Lung (tissue), 12 donors: ENCODE measurements around the gene CNTN5. TPM values are rescaled to one million over a fixed set of nuclear protein-coding genes. Genes with fewer than 3 reads are reported as not detected.
A peak's percentile ranks its signal among the peaks of the same experiment; 100 is the strongest.

ENCODE experiments used
- ATAC-seq: fragments of 200-7000 bp; cut with Tn5 transposase; one replicate; pipeline ENCODE4 v1.9.1; 2020; ENCODE audit warnings: moderate number of reproducible peaks; ENCODE audit not compliant: insufficient read depth, low FRiP score
- DNase-seq, 3 donors: peaks; one replicate each; pipeline ENCODE4 v3.0.0-alpha.2; 2013 to 2017
- H3K27ac ChIP-seq, 2 donors: one replicate each; pipeline ENCODE4 v1.5.1; 2013; ENCODE audit warnings: mild to moderate bottlenecking in 2 of 2, moderate library complexity in 2 of 2, control low read depth in 1 of 2, inconsistent platforms in 1 of 2, low read depth in 1 of 2, low read length in 1 of 2
- H3K27me3 ChIP-seq, 3 donors: one replicate each; pipeline ENCODE4 v1.5.1; 2013; ENCODE audit warnings: low read length in 2 of 3; ENCODE audit not compliant: control insufficient read depth in 3 of 3, insufficient read depth in 3 of 3
- H3K36me3 ChIP-seq, 4 donors: one replicate each; pipeline ENCODE4 v1.5.1; 2013; ENCODE audit warnings: low read length in 4 of 4, mild to moderate bottlenecking in 1 of 4, moderate library complexity in 1 of 4; ENCODE audit not compliant: control insufficient read depth in 4 of 4, insufficient read depth in 4 of 4
- H3K4me1 ChIP-seq, 5 donors: one replicate each; pipeline ENCODE4 v1.5.1; 2013; ENCODE audit warnings: low read length in 5 of 5, mild to moderate bottlenecking in 2 of 5, moderate library complexity in 1 of 5; ENCODE audit not compliant: control insufficient read depth in 5 of 5, insufficient read depth in 5 of 5
- H3K4me3 ChIP-seq: one replicate; pipeline ENCODE4 v1.5.1; 2013; ENCODE audit warnings: mild to moderate bottlenecking, control low read depth, moderate library complexity
- H3K9ac ChIP-seq, 2 donors: one replicate each; pipeline ENCODE4 v1.5.1; 2013; ENCODE audit warnings: low read length in 2 of 2, control low read depth in 1 of 2; ENCODE audit not compliant: insufficient read depth in 1 of 2
- H3K9me3 ChIP-seq, 4 donors: one replicate each; pipeline ENCODE4 v1.5.1; 2013; ENCODE audit warnings: low read length in 3 of 4, mild to moderate bottlenecking in 1 of 4, moderate library complexity in 1 of 4; ENCODE audit not compliant: control insufficient read depth in 4 of 4, insufficient read depth in 3 of 4
- WGBS, 2 donors: extraction: QIAGEN DNeasy Blood & Tissue Kit; methylation state at CpG; one replicate each; pipeline ENCODE4 v1.1.7; 2013; 5-methylcytosine and 5-hydroxymethylcytosine counted together
- polyA plus RNA-seq, 2 donors: library from polyadenylated mRNA; stranded (reverse); fragments of 200-250 nt; gene quantifications; one replicate each; pipeline ENCODE4 v1.2.1, GENCODE V29; 2013
- total RNA-seq, 2 donors: library from RNA; depleted of rRNA in 1 of 2; stranded (reverse); fragments of >200 nt in 1 of 2; gene quantifications; one replicate each; pipeline ENCODE4 v1.2.1, GENCODE V29; 2014 to 2021
- TF ChIP-seq, protein P1 (sequence below): IDR thresholded peaks from 2 replicates; pipeline ENCODE4 v1.5.1; 2012; ENCODE audit warnings: mild to moderate bottlenecking; ENCODE audit errors: control extremely low read depth, extremely low read depth
- donor health status: control.
- donor health status: control.
- donor health status: Bipolar disorder and iron deficiency.
- donor health status: healthy.
- donor health status: DM: yes; HTN: yes; CAD: no.

CNTN5 gene
- total and polyA plus RNA-seq, 4 donors, result 0.10 to 0.80 (median 0.44) TPM

DNA sequence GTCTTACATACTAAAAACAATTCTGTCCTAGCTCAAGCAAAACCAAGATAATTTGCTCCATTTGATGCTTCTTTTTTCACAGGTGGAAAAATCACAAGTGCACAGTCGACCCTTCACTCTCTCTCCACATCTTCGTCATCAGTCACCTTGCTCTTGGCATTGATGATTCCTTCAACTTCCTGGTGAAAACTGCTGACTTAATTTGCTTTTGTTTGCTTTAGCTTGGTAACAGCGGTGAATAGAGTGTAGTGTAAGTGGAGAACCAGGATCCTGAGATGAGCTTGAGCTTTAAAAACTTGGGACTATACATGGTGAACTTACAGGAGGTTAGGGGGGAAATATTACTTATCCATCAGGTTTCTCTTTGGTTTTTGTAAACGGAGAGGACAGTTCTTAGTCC, 1335.3 kb downstream of the CNTN5 start:
- Histone ChIP-seq H3K9ac (no peak overlapping the region), H3K27me3 (no peaks in the 10 kb centered on the region), H3K4me1 (no peaks in the 10 kb centered on the region), H3K36me3 (no peaks in the 10 kb centered on the region), H3K27ac (no peak overlapping the region), H3K4me3 (no peak overlapping the region), H3K9me3 (no peaks in the 10 kb centered on the region)
- TF ChIP-seq, protein P1, sequence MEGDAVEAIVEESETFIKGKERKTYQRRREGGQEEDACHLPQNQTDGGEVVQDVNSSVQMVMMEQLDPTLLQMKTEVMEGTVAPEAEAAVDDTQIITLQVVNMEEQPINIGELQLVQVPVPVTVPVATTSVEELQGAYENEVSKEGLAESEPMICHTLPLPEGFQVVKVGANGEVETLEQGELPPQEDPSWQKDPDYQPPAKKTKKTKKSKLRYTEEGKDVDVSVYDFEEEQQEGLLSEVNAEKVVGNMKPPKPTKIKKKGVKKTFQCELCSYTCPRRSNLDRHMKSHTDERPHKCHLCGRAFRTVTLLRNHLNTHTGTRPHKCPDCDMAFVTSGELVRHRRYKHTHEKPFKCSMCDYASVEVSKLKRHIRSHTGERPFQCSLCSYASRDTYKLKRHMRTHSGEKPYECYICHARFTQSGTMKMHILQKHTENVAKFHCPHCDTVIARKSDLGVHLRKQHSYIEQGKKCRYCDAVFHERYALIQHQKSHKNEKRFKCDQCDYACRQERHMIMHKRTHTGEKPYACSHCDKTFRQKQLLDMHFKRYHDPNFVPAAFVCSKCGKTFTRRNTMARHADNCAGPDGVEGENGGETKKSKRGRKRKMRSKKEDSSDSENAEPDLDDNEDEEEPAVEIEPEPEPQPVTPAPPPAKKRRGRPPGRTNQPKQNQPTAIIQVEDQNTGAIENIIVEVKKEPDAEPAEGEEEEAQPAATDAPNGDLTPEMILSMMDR, result no peak
- 57 to 73% methylated on average over 4 of the region's 4 CpGs for WGBS, 2 donors
- ATAC-seq (peak; percentile 19), DNase-seq (no peak)

DNA sequence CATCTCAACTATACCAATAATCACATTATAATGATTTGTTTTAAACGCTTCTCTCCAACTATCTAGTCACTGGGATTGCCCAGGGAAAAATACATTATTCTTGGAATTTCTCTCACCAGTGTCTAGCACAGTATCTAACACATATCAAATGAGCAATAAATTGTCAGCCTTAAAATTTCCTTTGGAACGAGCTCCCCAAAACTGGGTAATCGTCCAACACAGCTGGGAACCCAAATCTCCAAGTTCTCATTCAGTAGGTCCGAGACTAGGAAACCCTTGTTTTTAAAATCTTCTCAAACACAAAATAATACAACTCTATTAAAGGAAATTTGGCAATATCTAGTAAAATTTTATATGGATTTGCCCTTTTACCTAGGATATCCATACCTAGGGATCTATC, 1338.5 kb downstream of the CNTN5 start:
- DNase-seq, result no peak
- no peak for ATAC-seq
- Histone ChIP-seq H3K4me1 (no peaks in the 10 kb centered on the region), H3K4me3 (no peak overlapping the region), H3K9me3 (no peaks in the 10 kb centered on the region), H3K9ac (no peak overlapping the region), H3K27ac (no peak overlapping the region), H3K36me3 (no peaks in the 10 kb centered on the region), H3K27me3 (no peaks in the 10 kb centered on the region)
- 78 to 82% methylated on average over 4 of the region's 4 CpGs for WGBS, 2 donors
- TF ChIP-seq, protein P1, result no peak

DNA sequence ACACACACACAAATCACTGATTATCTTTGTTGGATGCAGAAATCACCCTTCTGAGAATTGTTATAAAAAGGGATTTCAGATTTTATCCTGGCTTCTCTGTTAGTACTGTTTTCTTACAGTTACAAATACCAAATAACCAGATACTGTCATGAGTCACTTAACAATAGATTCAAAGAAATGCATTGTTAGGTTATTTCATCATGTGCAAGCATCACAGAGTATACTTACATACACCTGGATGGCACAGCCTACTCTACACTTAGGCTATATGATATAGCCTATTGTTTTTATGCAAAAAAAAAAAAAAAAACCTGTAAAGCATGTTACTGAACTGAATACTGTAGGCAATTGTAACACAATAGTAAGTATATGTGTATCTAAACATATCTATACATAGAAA, 1347.1 kb downstream of the CNTN5 start:
- ATAC-seq, result no peak
- Histone ChIP-seq H3K27me3 (no peaks in the 10 kb centered on the region), H3K9me3 (peaks cover 0 to 7% (median 3%) of the 10 kb centered on the region in 4 donors), H3K27ac (no peak overlapping the region), H3K36me3 (no peaks in the 10 kb centered on the region), H3K4me1 (no peaks in the 10 kb centered on the region), H3K4me3 (no peak overlapping the region), H3K9ac (no peak overlapping the region)
- TF ChIP-seq, protein P1, result no peak
- DNase-seq, result no peak

DNA sequence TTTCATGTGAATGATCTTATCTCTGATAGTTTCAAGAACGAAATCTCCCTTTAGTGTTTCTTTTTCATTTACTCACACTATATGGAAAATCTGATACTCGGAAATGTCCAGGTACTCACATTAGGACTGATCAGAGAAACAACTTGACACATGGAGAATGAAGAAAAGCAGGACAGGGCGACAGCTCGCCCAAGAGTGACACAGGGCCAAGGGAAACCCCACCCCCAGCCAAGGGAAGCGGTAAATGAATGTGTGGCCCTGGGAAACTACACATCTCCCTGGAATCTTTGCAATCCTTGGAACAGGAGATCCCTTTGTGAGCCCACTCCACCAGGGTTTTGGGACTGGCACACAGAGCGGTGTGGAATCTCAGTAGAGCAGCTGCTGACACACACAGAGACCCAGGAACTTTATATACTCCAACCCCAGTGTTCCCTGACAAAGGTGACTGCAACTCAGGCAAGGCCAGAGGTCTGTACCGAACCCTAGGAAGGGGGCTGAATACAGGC, 1362.7 kb downstream of the CNTN5 start:
- H3K9me3 ChIP-seq, result peaks cover 0 to 2% (median 0%) of the 10 kb centered on the region in 4 donors
- H3K27ac ChIP-seq, result no peak overlapping the region
- no peak for ATAC-seq
- 79% methylated on average over 7 of the region's 7 CpGs for WGBS, 2 donors
- H3K4me1 ChIP-seq, result no peaks in the 10 kb centered on the region
- no peak overlapping the region for H3K9ac ChIP-seq
- no peaks in the 10 kb centered on the region for H3K36me3 ChIP-seq
- H3K4me3 ChIP-seq, result no peak overlapping the region
- no peak for DNase-seq
- TF ChIP-seq, protein P1, result no peak
- H3K27me3 ChIP-seq, result no peaks in the 10 kb centered on the region
